Measurements from ENCODE around the gene PKP4.

The PKP4 gene

DNA sequence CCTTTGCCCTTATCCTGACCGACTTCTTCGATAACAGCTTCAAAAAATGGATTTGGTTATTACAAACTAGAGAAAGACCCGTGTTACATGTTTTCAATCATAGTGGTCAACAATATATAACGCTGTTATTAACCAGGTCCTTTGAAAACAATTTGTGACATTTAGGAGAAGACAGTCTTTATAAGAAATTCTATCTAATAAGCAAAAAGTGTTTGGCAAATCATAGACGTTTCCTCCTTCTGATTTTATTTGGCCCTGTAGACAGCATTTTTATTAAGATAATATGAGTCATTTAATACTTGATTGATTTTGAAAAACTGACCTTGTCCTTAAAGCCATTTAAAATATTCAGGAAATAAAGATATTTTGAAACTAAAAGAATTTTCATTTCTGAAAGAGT, 177.9 kb downstream of the PKP4 start:
- DNase-seq (ENCODE audit: insufficient read length, low spot score): no peak
- FAIRE-seq: no peak

DNA sequence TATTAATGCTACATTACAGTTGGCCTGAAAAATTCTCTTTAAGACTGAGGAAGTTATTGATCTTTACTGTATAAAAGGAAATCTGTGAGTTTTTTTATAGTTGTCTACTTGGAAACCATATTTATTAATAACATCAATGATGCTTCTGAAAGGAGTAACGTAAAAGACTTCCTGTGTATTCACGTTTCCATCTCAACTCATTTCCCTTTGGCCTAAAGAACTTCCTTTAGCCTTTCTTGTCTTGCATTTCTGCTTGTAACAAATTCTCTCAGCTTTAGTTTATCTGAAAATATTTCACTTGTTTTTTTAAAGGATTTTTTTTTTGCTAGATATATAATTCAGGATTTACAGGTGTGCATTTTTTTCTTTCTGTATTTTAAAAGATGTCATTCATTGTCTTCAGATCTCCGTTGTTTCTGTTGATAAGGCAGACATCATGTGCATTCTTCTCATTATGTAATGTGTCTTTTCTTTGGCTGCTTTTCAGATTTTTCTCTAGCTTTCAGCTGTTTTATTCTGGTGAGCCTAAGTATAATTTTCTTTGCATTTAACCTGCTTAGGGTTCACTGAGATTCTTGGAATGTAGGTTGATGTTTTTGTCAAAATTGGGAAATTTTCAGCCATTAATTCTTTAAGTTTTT, 179.3 kb downstream of the PKP4 start:
- FAIRE-seq (no peak), DNase-seq (ENCODE audit: insufficient read length, low spot score) (no peak)

DNA sequence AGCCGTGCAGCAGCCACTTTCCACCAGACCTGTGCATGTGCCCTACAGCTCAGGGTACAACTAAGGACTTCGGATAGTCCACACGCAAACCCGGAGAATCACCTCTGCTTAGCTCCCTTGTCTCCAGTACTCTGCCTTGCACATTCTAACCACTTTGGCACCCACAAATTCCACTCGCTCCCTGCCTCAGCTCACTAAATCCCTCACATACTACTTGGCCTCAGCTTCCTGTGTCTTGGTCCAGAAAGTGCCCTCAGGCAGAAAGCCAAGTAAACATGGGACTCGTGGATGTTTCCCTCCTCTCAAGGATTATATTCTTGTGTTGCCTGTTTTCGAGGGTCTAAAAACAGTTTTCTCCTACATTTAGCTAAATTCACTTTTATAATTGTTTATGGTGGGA, 180.6 kb downstream of the PKP4 start:
- FAIRE-seq (no peak), DNase-seq (ENCODE audit: insufficient read length, low spot score) (peak; percentile 11)

DNA sequence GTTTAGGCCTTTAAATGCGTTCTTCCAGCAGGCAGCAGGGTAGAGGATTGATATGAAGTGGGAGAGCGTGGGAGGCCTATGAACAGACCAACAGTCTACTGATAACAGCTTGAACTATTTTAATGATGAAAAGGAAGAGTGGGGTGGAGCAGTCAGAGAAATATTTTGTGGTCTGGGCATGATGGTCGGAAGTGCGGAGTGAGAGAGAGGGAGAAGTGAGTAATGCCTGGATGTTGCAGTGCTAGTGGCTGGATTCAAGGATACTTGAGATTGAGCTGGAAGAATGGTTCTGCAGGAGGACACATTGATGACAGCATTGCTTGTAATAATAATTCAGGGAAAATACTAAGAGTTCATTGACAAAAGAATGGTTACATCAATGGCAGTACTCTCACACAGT, 187.4 kb downstream of the PKP4 start:
- DNase-seq (ENCODE audit: insufficient read length, low spot score) (peak; percentile 20), FAIRE-seq (peak; percentile 51)

GRCh38 chr2:158645299-158645698, 188.5 kb downstream of the PKP4 start:
- DNase-seq (ENCODE audit: insufficient read length, low spot score) (no peak), FAIRE-seq (no peak)

DNA sequence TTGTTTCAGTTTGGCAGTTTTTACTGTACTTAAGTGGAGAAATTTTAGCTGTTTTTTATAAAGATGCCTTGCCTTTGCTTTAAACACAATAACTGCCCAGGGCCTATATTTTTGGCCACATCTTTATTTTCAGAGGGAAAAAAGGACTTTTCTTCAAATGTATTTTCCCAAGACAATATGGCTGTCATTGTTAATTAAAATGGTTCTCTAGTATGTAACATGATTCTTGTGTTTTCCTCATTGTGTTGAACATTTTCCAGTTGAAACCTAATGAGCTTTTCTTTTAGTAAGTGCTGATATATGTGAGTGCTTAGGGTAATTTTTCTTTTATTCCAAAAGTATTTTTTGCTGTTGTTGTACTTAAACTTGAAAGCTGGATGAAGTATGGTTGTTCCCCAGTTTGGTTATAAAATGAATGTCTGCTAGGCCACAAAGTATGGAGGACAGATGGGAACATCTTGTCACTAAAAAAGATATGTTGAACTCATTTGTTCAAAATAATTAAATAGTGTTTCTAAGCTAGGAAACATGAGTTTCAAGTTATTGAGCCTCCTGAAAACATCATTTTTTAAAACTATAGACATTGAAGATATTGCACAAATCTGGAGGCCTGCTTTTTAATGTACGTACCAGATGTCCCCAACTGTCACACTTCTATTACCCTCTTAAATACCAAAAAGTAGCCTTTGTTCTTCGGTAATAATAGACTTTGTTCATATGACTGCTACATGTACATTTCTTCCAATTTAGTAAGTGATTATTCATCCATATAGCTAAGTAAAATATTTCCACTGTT, 190.9 kb downstream of the PKP4 start:
- no peak for FAIRE-seq
- no peak for DNase-seq (ENCODE audit: insufficient read length, low spot score)

DNA sequence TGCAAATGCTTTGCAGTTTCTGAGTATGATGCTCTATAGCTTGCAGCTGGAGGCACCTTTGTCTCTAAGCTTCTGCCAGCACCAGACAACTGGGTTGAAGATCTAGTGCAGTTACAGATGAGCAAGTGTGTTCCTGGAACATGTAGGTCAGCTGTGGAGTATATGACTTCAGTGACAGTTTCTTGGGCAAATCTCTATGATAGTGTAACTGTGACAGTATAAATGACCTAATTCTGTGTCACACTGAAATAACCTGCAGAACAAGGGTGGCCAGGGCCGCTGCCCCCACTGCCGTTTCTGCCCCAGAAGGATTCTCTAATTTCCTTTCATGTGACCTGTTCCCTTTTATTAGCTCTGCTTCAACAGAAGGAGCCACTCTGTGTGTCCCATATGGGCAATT, 193.1 kb downstream of the PKP4 start:
- FAIRE-seq: no peak
- no peak for DNase-seq (ENCODE audit: insufficient read length, low spot score)

- FAIRE-seq: no peak
- no peak for DNase-seq (ENCODE audit: insufficient read length, low spot score)
Measured at GRCh38 chr2:158650646-158651357, 194.1 kb downstream of the PKP4 start.

DNA sequence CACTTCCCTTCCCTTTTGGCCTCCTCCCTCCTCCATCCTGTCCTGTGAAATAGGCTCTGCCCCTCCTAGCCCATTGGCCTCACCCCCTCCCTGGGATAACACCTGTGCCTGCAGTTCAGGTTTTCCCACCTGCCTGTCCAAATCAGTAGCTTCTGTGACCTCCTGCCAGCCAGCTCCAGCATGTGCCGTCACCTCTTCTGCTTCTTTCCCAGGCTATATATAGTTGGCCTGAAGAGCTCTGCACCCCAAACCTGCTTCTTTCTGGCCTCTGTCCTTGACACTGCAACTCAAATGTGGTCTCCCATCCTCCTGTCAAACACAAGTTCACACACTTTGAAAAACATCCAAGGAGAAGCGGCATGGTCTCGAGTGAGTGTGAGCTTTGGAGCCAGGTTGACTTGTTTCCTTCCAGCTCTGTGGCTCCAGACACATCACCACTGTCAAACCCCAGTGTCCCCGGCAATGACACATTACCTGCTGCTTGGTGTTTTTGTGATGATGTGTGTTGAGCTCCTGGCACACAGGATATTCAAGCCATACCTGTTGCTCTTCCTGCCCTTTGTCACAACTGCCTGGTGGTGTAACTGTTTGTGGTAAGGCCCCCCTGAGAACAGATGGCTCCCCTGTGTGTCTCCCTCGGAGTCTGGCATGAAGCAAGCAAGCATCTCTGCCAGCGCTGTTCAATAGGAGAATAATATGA, 194.8 kb downstream of the PKP4 start:
- no peak for FAIRE-seq
- DNase-seq (ENCODE audit: insufficient read length, low spot score): no peak

DNA sequence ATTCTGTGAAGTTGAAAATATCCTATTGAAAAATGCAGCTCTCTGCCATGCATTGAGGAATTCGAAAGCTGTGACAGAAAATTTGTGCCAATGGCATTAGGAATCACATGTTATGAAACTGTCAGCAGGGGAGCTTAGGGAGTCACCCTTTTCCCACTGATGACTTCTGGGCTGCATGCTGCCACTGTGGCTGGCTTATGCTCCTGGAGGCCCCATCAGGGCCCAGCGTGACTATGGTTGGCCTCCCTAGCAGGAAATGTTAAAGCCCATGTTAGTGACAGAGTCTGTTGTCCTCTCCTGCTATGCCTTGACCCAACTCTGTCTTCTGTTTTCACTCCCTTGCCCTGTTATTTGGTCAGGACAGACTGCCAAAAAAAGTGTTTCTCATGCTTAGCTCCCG, 198.9 kb downstream of the PKP4 start:
- DNase-seq (ENCODE audit: insufficient read length, low spot score): no peak
- FAIRE-seq: no peak

- FAIRE-seq (no peak), DNase-seq (ENCODE audit: insufficient read length, low spot score) (no peak)
Measured at GRCh38 chr2:158656492-158657229, 199.9 kb downstream of the PKP4 start.

GRCh38 chr2:158658396-158658795, 201.6 kb downstream of the PKP4 start:
- DNase-seq (ENCODE audit: insufficient read length, low spot score) (no peak), FAIRE-seq (no peak)

- DNase-seq (ENCODE audit: insufficient read length, low spot score) (no peak), FAIRE-seq (no peak)
Measured at GRCh38 chr2:158659483-158659882, 202.7 kb downstream of the PKP4 start.

GRCh38 chr2:158661231-158661630, 204.5 kb downstream of the PKP4 start:
- DNase-seq (ENCODE audit: insufficient read length, low spot score) (no peak), FAIRE-seq (no peak)

- DNase-seq (ENCODE audit: insufficient read length, low spot score) (no peak), FAIRE-seq (no peak)
Measured at GRCh38 chr2:158662421-158662820, 205.7 kb downstream of the PKP4 start.

GRCh38 chr2:158663796-158664195, 207.0 kb downstream of the PKP4 start:
- DNase-seq (ENCODE audit: insufficient read length, low spot score) (no peak), FAIRE-seq (no peak)

DNA sequence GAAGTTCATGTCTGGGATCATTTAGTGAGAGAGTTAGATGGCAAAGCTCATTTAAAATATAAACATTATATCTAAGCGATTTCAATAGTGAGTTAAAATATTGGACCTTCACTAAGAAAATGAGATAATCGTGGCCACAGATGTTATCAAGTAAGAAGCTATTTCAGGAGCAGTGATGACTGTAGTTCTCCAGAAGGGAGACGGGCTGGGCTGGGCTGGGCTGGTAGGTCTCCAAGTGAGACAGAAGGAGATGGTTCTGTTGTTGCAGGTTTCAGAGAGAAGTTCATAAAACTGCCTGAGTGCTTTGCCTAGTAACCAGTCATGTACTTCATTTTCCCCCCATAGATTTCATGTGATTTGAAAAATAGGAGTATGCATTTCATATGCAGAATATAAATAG, 208.2 kb downstream of the PKP4 start:
- FAIRE-seq (no peak), DNase-seq (ENCODE audit: insufficient read length, low spot score) (no peak)

GRCh38 chr2:158665536-158666302, 209.0 kb downstream of the PKP4 start:
- DNase-seq (ENCODE audit: insufficient read length, low spot score): no peak
- FAIRE-seq: no peak

DNA sequence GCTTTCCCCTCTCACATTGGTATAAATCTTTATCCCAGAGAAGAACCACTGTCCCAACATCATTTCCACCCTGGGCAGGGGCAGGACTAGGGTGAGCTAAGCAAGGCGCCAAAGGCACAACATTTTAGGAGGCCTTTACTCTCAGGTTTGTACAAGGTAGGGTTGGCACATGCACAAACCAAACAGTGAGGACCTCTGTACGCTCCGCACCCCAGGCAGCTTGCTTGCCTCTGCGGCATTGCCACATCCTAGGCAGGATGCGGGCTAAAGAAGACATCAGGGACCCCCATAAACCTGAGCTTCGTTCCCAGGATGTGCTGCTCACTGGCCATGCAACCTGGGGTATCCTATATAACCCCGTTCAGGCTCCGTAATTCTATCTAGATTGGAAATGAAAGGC, 210.2 kb downstream of the PKP4 start:
- no peak for FAIRE-seq

GRCh38 chr2:158667586-158667985, 210.8 kb downstream of the PKP4 start:
- DNase-seq (ENCODE audit: insufficient read length, low spot score) (no peak), FAIRE-seq (no peak)

More for the DNA sequence above, 210.2 kb downstream of the PKP4 start:
- no peak for DNase-seq (ENCODE audit: insufficient read length, low spot score)

All from HTR-8/SVneo (cell line).